LNCAP (cell line): ENCODE measurements around the gene MLLT1.

Source experiments
- CTCF ChIP-seq: fragments of 450-650 bp; IDR thresholded peaks from 2 replicates; pipeline ENCODE4 v1.5.1; 2017; ENCODE audit warnings: mild to moderate bottlenecking

MLLT1 gene

GRCh38 chr19:6268382-6268771 is 11.4 kb downstream of the MLLT1 start:
- TF ChIP-seq CTCF, result no peak

- TF ChIP-seq CTCF, result no peak
Measured at GRCh38 chr19:6267552-6268381, 12.0 kb downstream of the MLLT1 start.

- no peak for TF ChIP-seq CTCF
Measured at GRCh38 chr19:6264803-6265202, 15.0 kb downstream of the MLLT1 start.

- no peak for TF ChIP-seq CTCF
Measured at GRCh38 chr19:6263735-6264444, 15.9 kb downstream of the MLLT1 start.

GRCh38 chr19:6263306-6263705 is 16.5 kb downstream of the MLLT1 start:
- no peak for TF ChIP-seq CTCF

GRCh38 chr19:6262519-6262918 is 17.3 kb downstream of the MLLT1 start:
- no peak for TF ChIP-seq CTCF

GRCh38 chr19:6261883-6262282 is 17.9 kb downstream of the MLLT1 start:
- no peak for TF ChIP-seq CTCF
